Pancreas (tissue), 10 donors: Measurements from ENCODE around the gene RNF214. TPM values are rescaled to one million over a fixed set of nuclear protein-coding genes. Genes with fewer than 3 reads are reported as not detected.
"Not testable (repeated sequence)": the region's sequence is repeated elsewhere in the genome, so short reads cannot be mapped to it uniquely, and the experiment has no call there.

Source experiments
- ATAC-seq, 4 donors: fragments of 200-7000 bp; cut with Tn5 transposase; one replicate each; pipeline versions ENCODE4 v1.8.0 to v1.9.1; 2020; ENCODE audit warnings: mild to moderate bottlenecking in 4 of 4, moderate library complexity in 4 of 4
- DNase-seq, 6 donors: peaks; one replicate each; pipeline ENCODE4 v3.0.0-alpha.2; 2020
- FAIRE-seq: peaks from 2 replicates; lab custom pipeline; 2012; peaks lifted over from hg19 to GRCh38; lab: Jason Lieb, UNC
- H3K27ac ChIP-seq, 4 donors: fragments of 200-600 bp; sonication (generic); 1 replicate in 3 of 4; 2 replicates in 1 of 4; pipeline versions ENCODE4 v1.5.0 to v1.8.0; 2020
- H3K27me3 ChIP-seq, 4 donors: fragments of 200-600 bp; one replicate each; pipeline ENCODE4 v1.8.0; 2021
- H3K36me3 ChIP-seq, 3 donors: fragments of 200-600 bp; sonication (generic) in 1 of 3; one replicate each; pipeline versions ENCODE4 v1.5.0 to v1.8.0; 2020 to 2021
- H3K4me1 ChIP-seq, 3 donors: fragments of 200-600 bp; one replicate each; pipeline ENCODE4 v1.8.0; 2021
- H3K4me3 ChIP-seq, 4 donors: fragments of 200-600 bp; sonication (generic) in 2 of 4; one replicate each; pipeline versions ENCODE4 v1.5.0 to v1.8.0; 2020 to 2021
- H3K9me3 ChIP-seq, 4 donors: fragments of 200-600 bp; one replicate each; pipeline ENCODE4 v1.8.0; 2021
- WGBS, 2 donors: extraction: QIAGEN DNeasy Blood & Tissue Kit; methylation state at CpG; one replicate each; pipeline ENCODE4 v1.1.7; 2013; 5-methylcytosine and 5-hydroxymethylcytosine counted together
- intact Hi-C, 3 donors: fragments of 100-400 bp; cut with DNase I; formaldehyde crosslinking; loops; one replicate each; pipeline versions ENCODE4 v1.11.1 to v1.14.2; 2022
- polyA plus RNA-seq, 2 donors: library from polyadenylated mRNA; stranded (reverse); fragments of 200-250 nt; gene quantifications; one replicate each; pipeline ENCODE4 v1.2.3, GENCODE V29; 2013
- total RNA-seq, 6 donors: library from RNA; stranded (reverse); fragmentation: NEBNext Ultra II Directional in 4 of 6; extraction: Animal tissue kit (Norgen Biotek cat#: 25700) in 4 of 6; gene quantifications; one replicate each; pipeline versions ENCODE4 v1.2.1 to v1.2.4, GENCODE V29; 2021 to 2023
- TF ChIP-seq, protein P1 (sequence below), 4 donors: fragments of 200-600 bp; sonication (generic) in 3 of 4; IDR thresholded peaks; one replicate each; pipeline versions ENCODE4 v1.5.0 to v1.8.0; 2021; ENCODE audit warnings: antibody characterized with exemption in 4 of 4
- donor health status: healthy with polysubstance abuse.
- donor health status: DM: no; HTN: no; CAD: no; lungs with moderate emphysema.
- donor health status: DM: no; HTN: no; CAD: no.
- donor health status: control.
- donor health status: control.
- donor health status: Bipolar disorder and iron deficiency.
- donor health status: DM: yes; HTN: yes; CAD: no.
- donor health status: DM: no; HTN: no; CAD: no.
- donor health status: DM: no; HTN: no; CAD: no.
- donor health status: DM: yes; HTN: yes; CAD: no.

RNF214 gene
- 10 to 100 TPM; 14.0 to 23.8 (median 20.8) TPM for total RNA-seq
- 10 to 100 TPM; 15.7 to 17.8 TPM for polyA plus RNA-seq

DNA sequence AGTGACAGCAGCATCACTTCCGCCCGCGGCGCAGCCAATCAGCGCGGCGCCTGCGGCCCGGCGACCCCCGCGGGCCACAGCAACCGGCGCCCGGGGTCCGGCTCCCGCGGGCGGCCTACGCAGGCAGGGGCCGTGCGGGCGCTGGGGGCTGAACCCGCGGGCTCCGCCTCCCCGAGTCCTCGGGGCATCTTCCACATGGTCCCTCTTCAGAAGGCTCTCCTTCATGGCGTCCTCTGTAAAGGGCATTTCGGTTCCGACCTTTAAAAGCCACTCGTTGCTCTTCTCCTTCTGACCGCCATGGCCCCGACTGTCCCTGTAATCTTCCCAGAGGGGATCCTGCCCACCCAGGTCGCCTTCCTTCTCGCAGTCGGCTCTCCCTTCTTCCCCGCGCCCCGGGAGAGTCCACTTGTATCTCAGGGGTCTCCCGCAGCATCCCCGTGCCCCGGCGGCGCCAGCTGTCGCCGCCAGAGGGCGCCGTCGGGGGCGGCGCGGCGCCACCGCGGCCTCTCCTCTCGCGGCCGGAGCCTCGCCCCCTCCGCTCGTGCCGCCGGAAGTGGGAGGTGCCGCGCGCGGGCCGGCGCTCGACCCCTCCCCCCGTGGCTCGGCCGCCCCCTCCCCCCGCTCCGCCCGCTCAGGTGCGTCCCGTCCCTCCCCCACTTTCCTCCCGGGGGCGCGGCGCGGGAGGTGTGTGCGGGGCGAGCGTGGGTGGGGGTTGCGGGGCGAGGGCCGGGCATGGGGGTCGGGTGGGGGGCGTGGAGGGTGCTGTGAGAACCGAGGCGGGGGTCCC lies at the start of gene RNF214:
TSS of gene RNF214 (plus strand) at position 580 of the 787 bp plus-strand sequence. CDS start 1,602 bp downstream, outside the sequence.
- intact Hi-C loops, result loop anchor here in 2 of 3 donors (5.0 to 10.0 kb wide), 2 partner anchors 83 to 85 kb away; partner anchors contain the start of gene BACE1 (in 2 of the 2)
- TF ChIP-seq, protein P1, sequence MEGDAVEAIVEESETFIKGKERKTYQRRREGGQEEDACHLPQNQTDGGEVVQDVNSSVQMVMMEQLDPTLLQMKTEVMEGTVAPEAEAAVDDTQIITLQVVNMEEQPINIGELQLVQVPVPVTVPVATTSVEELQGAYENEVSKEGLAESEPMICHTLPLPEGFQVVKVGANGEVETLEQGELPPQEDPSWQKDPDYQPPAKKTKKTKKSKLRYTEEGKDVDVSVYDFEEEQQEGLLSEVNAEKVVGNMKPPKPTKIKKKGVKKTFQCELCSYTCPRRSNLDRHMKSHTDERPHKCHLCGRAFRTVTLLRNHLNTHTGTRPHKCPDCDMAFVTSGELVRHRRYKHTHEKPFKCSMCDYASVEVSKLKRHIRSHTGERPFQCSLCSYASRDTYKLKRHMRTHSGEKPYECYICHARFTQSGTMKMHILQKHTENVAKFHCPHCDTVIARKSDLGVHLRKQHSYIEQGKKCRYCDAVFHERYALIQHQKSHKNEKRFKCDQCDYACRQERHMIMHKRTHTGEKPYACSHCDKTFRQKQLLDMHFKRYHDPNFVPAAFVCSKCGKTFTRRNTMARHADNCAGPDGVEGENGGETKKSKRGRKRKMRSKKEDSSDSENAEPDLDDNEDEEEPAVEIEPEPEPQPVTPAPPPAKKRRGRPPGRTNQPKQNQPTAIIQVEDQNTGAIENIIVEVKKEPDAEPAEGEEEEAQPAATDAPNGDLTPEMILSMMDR (IDR thresholded peaks at IDR 0.05), result peak; percentile 87 to 96 (median 89)
- peaks cover 5 to 12% (median 10%) of the 10 kb centered on the region in 3 donors for H3K36me3 ChIP-seq
- 0 to 1% methylated on average over 55 to 93 of the region's 94 CpGs for WGBS, 2 donors
- DNase-seq, result peak; percentile 74 to 90 (median 86)
- H3K27me3 ChIP-seq, result no peaks in the 10 kb centered on the region
- peak; percentile 89 to 92 (median 92) for ATAC-seq
- peak within 1 kb of the TSS; percentile 69 to 92 (median 86) for H3K27ac ChIP-seq
- peak within 1 kb of the TSS; percentile 81 to 94 (median 90) for H3K4me3 ChIP-seq
- peaks cover 9 to 21% (median 13%) of the 10 kb centered on the region in 3 donors for H3K4me1 ChIP-seq
- H3K9me3 ChIP-seq, result no peaks in the 10 kb centered on the region
- FAIRE-seq, result no peak

DNA sequence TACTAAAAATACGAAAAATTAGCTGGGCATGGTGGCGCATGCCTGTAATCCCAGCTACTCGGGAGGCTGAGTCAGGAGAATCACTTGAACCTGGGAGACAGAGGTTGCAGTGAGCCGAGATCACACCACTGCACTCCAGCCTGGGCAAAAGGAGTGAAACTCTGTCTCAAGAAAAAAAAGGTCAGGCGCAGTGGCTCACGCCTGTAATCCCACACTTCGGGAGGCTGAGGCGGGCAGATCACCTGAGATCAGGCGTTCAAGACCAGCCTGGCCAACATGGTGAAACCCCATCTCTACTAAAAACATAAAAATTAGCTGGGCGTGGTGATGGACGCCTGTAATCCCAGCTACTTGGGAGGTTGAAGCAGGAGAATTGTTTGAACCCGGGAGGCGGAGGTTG lies 49.3 kb upstream of the RNF214 start:
- 84 to 92% methylated on average over 13 of the region's 13 CpGs for WGBS, 2 donors
- H3K4me3 ChIP-seq, DNase-seq, H3K9me3 ChIP-seq, H3K27me3 ChIP-seq, ATAC-seq, FAIRE-seq: not testable (repeated sequence)
- peaks cover 0 to 18% (median 6%) of the 10 kb centered on the region in 3 donors for H3K36me3 ChIP-seq
- peak overlapping the region in 1 of 4 donors; percentile 5 for H3K27ac ChIP-seq
- intact Hi-C loops, result loop anchor here in 1 of 3 donors (5.0 kb wide), 1 partner anchor 39 kb away; no protein-coding TSS in a partner anchor
- H3K4me1 ChIP-seq, result peaks cover 8 to 33% (median 20%) of the 10 kb centered on the region in 3 donors

DNA sequence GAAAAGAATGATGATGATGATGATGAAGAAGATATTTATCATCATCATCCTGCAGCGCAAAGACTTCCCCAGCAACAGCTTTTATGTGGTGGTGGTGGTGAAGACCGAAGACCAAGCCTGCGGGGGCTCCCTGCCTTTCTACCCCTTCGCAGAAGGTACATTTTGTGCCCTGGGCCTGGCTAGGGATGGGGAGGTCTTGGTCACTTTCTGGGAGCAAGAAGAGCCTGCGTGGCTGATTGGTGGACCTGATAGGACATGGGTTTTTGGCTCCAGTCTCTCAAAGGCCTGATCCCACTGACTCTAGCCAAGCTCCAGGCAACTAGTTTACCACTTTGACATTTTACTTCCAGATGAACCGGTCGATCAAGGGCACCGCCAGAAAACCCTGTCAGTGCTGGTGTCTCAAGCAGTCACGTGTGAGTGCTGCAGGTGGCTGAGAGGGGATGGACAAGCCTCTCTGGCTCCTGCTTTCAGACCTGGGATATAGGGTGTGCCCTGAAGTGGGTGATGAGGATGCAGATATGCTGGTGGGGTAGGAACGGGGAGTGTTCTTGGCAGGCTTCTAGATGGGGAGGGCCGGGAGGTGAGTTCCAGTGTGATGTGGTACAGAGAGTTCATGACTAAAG lies 48.6 kb upstream of the RNF214 start:
- H3K36me3 ChIP-seq, result peaks cover 0 to 25% (median 13%) of the 10 kb centered on the region in 3 donors
- 54 to 55% methylated on average over 11 of the region's 11 CpGs for WGBS, 2 donors
- ATAC-seq (peak; percentile 1 to 10 (median 3)), FAIRE-seq (no peak), DNase-seq (peak in 3 of 6 donors; percentile 37 to 56 (median 38))
- peaks cover 8 to 33% (median 20%) of the 10 kb centered on the region in 3 donors for H3K4me1 ChIP-seq
- intact Hi-C loops, result loop anchor here in 1 of 3 donors (5.0 kb wide), 1 partner anchor 38 kb away; no protein-coding TSS in a partner anchor
- no peaks in the 10 kb centered on the region for H3K9me3 ChIP-seq
- H3K4me3 ChIP-seq, result no peak overlapping the region
- H3K27ac ChIP-seq, result peak overlapping the region in 1 of 4 donors; percentile 61
- TF ChIP-seq, protein P1 (IDR thresholded peaks at IDR 0.05), result no peak
- H3K27me3 ChIP-seq, result no peaks in the 10 kb centered on the region

DNA sequence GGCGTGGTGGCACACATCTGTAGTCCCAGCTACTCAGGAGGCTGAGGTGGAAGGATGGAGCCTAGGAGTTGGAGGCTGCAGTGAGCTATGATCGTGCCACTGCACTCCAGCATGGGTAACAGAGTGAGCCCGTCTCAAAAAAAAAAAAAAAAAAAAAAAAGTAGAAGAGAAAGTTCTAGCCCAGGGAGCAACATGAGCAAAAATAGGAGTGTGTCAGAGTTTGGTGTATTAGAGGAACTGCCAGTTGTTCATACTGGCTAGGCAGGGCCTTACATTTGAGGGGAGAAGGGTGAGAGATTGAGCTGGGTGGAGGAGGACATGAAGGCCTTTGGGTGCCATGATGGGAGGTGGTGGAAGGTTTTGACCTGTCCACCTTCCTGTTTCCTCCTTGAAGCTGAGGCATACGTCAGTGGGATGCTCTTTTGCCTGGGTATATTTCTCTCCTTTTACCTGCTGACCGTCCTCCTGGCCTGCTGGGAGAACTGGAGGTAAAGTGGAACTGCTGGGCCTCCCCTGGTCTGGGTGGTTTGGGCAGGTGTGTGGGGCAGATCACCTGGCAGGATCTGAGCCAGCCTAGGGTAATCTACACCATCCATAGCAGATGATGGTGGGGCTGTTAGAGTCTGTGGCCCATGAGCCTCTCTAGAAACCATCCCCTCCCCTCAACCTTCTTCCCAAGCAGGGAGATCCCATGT lies 46.6 kb upstream of the RNF214 start:
- no peaks in the 10 kb centered on the region for H3K9me3 ChIP-seq
- H3K27me3 ChIP-seq, result no peaks in the 10 kb centered on the region
- 63 to 73% methylated on average over 5 of the region's 5 CpGs for WGBS, 2 donors
- peaks cover 8 to 22% (median 20%) of the 10 kb centered on the region in 3 donors for H3K4me1 ChIP-seq
- FAIRE-seq, result no peak
- H3K27ac ChIP-seq, result peak overlapping the region in 3 of 4 donors; percentile 42 to 61 (median 55)
- peaks cover 0 to 41% (median 31%) of the 10 kb centered on the region in 3 donors for H3K36me3 ChIP-seq
- intact Hi-C loops, result loop anchor here in 1 of 3 donors (5.0 kb wide), 1 partner anchor 36 kb away; no protein-coding TSS in a partner anchor
- DNase-seq, result peak in 2 of 6 donors; percentile 11 to 13
- no peak for ATAC-seq
- TF ChIP-seq, protein P1 (IDR thresholded peaks at IDR 0.05), result no peak
- no peak overlapping the region for H3K4me3 ChIP-seq
